Measurements from ENCODE around the gene CDH20.

The CDH20 gene

DNA sequence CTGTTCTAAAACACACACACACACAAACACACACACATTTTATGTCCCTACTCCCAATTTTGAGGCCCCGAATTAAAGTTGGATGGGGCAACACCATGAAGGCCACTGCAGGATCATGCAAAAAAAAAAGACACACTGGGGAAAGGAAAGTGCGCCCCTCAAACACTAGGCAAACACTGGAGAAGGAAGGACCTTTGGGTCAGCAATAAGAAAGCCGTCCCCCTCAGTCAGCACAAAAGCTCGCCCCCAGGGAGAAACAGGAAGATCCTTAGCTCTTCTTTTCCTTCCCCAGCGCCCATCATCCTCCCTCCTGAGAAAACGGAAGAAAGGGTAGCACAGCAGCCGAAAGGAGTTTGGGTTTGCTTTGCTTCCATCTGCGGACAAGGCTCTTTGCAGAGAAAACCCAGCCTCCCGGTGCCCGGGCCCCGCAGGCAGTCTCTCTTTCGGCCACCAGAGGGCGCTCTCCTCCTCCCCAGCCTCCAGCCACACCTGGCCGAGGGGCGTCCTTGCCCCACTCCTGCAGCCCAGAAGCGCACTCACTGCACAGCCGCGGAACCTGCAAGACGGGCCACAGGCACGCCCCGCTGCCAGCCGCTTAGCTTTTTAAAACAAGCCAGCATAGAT is 248.5 kb downstream of the CDH20 start:
- no peak for FAIRE-seq

DNA sequence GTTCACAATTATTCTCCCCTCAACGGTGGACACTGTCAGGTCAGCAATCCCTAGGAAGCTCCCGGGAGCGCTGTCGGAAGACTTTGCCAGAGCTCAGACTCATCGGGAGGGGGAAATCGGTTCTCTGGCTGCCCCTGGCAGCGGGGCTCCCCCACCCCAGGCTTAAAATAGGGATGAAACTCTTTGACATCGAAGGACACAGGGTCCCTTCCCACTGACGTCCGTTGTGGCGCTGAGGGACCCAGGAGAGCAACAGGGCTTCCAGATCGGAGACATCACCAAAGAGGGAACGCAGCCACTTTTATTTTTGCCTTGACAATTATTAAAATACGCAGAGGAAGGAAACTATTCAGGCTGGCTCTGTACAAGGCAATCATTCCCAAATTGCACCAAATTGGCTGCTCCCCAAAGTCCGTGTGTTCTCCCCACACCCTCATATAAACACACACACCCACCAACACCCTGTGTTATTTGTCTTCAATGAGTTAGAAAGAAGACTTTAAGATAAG is 249.0 kb downstream of the CDH20 start:
- no peak for FAIRE-seq

DNA sequence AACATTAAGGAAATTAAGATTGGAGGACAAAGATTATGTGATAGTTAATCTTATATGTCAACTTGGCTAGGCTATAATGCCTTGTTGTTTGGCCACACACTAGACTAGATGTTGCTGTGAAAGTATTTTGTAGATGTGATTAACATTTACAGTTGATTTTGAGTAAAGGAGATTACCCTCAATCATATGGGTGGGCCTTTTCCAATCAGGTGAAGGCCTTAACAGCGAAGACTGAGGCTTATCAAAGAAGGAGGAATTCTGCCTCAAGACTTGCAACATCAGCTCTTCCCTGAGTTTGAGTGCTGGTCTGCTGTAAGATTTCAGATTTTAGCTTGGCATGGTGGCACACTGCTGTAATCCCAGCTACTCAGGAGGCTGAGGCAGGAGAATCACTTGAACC is 250.3 kb downstream of the CDH20 start:
- FAIRE-seq: no peak

DNA sequence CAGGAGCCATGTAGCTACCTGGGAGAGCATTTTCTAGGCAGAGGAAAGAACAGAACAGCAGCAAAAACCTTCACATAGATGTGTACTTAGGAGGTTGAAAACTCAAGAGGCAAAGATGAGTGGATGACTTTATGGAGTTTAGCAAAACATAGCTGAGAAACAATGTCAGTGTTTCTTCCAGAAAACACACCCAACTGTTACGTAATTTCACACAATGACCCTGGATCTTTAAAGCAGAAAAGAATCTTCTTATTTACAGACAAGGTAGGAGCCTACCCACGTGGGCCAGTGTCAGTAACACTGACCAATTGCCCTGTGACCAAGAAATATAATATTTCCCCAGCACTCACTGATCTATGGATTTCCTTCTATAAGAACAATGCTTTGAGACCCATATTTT is 254.6 kb downstream of the CDH20 start:
- FAIRE-seq: no peak

DNA sequence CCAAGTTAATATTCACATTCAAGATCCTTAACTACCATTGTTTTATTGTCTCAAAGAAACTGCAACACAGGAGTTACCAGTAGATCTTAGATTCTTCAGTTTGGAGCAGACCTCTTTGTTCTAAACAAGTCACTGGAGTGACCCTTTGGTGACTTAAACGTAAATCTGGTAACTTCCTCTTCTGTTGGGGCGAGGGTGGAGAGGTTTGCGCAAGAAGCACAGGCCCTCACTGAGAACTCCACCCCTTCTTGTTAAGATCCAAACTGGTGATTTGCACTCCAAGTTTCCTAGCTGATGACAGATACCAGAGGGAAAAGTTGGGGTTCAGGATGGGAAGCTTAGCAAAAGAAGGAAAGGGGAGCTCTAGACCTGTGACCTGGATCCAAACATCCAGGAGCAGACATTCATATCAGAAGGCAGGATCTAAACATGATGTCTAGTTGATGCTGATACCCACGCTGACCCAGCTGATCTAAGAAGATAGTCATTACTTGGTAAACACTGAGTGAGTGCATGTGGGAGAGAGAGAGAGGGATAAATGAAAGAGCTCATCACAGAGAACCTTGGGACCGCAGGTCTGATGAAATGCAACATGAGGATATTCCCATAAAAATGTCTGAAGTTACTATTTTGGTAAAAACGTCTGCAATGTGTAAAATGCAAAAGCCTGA is 256.0 kb downstream of the CDH20 start:
- FAIRE-seq: no peak

DNA sequence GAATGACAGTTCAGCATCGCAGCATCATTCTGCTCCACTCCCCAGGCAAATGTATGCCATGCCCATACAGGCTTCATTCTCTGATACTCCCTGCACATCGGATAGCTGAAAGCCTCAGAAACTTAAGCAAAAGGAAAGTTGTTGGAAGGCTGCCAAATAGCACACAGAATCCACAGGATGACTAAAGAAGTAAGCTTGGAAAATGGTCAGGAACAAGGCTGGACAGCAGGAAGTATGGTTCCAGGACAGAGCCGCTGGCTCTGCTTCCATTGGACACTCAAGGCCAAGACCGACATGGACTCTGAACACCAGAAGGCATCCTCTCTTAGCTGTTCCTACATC is 256.5 kb downstream of the CDH20 start:
- FAIRE-seq: no peak

DNA sequence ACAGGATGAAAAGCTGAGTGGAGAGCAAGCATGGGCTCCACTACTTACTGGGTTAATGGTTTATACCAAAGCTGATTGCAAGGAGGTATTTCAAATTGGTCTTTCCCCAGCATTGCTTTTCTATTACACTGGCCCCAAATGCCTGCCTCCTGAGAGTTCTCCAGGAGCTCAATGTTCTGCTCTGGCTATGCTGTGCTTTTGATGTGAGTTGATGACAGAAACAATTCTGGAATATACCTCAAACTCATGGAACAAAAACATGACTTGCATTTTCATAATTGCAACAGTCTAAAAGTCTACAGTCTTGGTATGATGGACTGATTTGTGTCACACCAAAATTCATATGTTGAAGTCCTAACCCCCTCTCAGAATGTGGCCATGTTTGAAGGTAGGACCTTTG is 258.0 kb downstream of the CDH20 start:
- FAIRE-seq: no peak

DNA sequence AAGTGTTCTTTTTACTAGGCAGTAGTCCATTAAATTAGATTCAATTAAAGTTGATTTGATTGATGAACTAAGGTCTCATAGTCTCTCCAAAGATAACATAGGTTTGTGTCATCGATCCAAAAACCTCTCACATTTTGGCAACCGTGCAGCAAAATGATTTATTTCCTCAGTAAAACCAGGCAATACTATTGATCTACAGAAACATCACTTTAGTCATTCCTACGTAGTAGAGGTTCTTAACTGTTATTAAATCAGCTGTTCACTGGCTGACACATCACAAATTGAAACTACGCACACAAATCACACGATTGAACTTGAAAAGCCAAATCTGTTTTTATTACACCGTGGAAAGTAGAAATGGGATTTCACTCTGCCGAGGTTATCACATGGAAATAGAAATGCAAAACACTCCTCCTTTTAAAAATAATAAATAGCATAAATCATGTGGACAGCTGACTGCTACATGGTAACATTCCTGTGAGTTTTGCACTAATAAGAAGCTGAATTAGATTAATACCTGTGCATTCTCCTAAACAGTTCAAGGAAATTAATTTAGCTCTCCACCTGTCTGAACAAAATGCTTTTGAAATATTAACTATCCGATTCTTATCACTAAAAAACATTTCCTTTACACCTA is 262.5 kb downstream of the CDH20 start:
- no peak for FAIRE-seq

DNA sequence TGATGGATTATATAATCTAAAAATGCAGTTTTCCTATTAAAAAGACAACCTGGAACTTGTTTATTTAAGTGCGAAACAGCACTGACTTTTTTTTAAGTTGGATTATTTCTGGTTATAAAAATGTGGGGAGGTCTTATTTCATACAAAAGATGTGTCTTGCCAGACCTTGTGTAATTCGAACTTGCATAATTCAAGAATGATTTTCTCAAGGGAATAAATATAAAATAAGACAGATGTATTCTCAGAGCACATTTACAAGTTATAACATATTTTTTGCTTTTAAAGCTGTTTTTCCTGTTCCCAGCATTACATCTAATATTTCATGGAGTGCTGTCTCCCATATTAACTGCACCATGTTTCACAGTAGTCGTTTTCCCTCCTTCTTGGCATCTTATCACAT is 263.1 kb downstream of the CDH20 start:
- FAIRE-seq: no peak

DNA sequence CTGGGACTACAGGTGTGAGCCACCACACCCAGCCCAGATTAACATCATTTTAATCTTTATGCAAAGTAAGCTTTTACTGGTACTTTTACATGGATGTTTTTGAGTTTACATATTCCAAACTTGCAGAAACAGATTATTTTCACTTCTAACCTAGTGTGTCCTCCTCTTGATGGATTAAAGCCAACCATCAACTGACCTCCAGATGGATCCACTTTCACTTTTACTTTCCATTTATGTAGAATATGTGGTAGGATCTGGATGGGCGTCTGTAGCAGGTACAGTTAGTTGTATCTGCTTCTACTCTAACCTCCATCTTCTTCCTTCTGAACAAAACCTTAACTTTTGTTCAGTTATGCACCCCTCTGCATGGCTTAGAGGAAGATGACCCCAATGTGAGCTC is 264.1 kb downstream of the CDH20 start:
- FAIRE-seq: no peak

DNA sequence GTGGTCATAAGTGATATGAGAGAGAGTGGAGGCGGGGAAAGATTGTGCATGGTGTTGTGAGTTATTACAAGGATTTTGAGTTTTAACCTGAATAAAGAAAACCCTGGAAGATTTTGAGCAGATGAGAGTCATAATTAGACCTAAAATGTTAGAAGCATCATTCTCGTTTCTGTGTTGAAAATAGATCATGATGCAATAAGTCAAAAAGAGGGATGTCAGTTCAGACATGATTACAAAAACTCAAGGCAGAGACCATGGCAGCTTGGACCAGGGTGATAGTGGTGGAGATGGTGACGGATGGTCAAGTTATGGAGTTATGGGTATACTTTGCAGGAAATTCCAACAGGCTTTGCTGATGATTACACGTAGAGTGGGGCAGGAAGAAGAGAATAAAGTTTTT is 267.2 kb downstream of the CDH20 start:
- no peak for FAIRE-seq

DNA sequence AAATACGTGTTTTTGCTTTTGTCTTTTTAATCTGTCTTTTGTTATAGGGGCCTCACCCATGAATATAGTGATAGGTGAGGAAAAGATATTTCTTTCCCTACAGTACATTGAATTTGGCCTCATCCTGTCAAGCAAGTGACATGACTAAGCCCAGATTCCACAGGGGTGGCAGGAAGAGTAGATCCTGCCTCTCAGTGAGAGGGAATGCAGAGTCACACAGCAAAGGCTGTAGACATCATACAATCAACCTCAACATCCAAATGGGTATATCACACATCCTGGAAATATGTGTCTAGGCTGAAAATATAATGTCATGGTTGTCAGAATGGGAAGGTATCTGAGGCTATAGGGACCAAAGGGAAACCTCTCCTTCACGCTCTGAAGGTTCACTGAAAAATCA is 269.6 kb downstream of the CDH20 start:
- FAIRE-seq: no peak

Measured in TTC549 (cell line).